ENCODE measurements around the gene SGSM2. TPM values are rescaled to one million over a fixed set of nuclear protein-coding genes. Genes with fewer than 3 reads are reported as not detected.

SGSM2 gene
- total and polyA plus RNA-seq, 2 donors (not counting 1 experiment from before 2014, with no cell fraction given): 139 to 181 TPM

- peaks cover 67% of the 10 kb centered on the region for H3K79me2 ChIP-seq (ENCODE audit: control insufficient read depth, insufficient read depth, low read length)
- TF ChIP-seq EZH2 (IDR thresholded peaks at IDR 0.05; ENCODE audit: borderline replicate concordance, insufficient read depth, low read depth, low read length, poor library complexity, severe bottlenecking) (no peak), CTCF (IDR thresholded peaks at IDR 0.05) (no peak)
- ATAC-seq (ENCODE audit: low read depth) (no peak), DNase-seq (no peak)
- H3K4me2 ChIP-seq (replicated peaks; ENCODE audit: low read depth, low read length, poor library complexity, severe bottlenecking): peak overlapping the region; percentile 98
- no peaks in the 10 kb centered on the region for H3K27me3 Mint-ChIP-seq
- peak overlapping the region in 1 of 2 donors; percentile 29 for H3K27ac ChIP-seq (ENCODE audit: low read length in 2 of 2)
- H3K27ac Mint-ChIP-seq: peak overlapping the region; percentile 74
- CTCF ChIA-PET: interaction anchor here (1.6 kb wide), 1 partner anchor 20 kb away, joined by 4 read pairs; no protein-coding TSS in a partner anchor
- no peaks in the 10 kb centered on the region for H3K36me3 ChIP-seq (replicated peaks in 1 of 2; ENCODE audit: control extremely low read depth in 1 of 2, control insufficient read depth in 1 of 2, extremely low read depth in 1 of 2, insufficient read depth in 2 of 2, low read length in 1 of 2)
- no peaks in the 10 kb centered on the region for H3K27me3 ChIP-seq (replicated peaks in 1 of 4; ENCODE audit: control extremely low read depth in 1 of 4, control insufficient read depth in 3 of 4, insufficient read depth in 4 of 4, low read length in 3 of 4)
- H3K9me3 Mint-ChIP-seq (ENCODE audit: insufficient read depth): no peaks in the 10 kb centered on the region
- peaks cover 64% of the 10 kb centered on the region for H3K4me1 Mint-ChIP-seq
- POLR2A ChIA-PET: no interaction called here
- H3K9ac ChIP-seq (ENCODE audit: low read length): peak overlapping the region; percentile 33
- peaks cover 50 to 64% of the 10 kb centered on the region in 2 donors for H3K4me1 ChIP-seq (ENCODE audit: control insufficient read depth in 2 of 2, insufficient read depth in 2 of 2, low read length in 2 of 2)
- no peaks in the 10 kb centered on the region for H3K9me3 ChIP-seq (ENCODE audit: control extremely low read depth in 1 of 3, control insufficient read depth in 2 of 3, insufficient read depth in 1 of 3, low read length in 2 of 3)
- WGBS (ENCODE audit: insufficient coverage): 79% methylated on average over 5 of the region's 7 CpGs
- H4K20me1 ChIP-seq (ENCODE audit: control insufficient read depth, insufficient read depth, low read length, poor library complexity, severe bottlenecking): peaks cover 65% of the 10 kb centered on the region
- peak overlapping the region; percentile 83 for H3K4me3 Mint-ChIP-seq
- peak overlapping the region in 3 of 5 experiments; percentile 25 to 43 (median 26) for H3K4me3 ChIP-seq (ENCODE audit: control extremely low read depth in 1 of 5, extremely low read depth in 1 of 5, insufficient read depth in 1 of 5, low read depth in 2 of 5, low read length in 4 of 5)
- H2AFZ ChIP-seq (ENCODE audit: insufficient read depth, low read depth, low read length, poor library complexity, severe bottlenecking): no peak overlapping the region
- intact Hi-C loops (cut with micrococcal nuclease): no loop called here
These were observed 58.9 kb downstream of the SGSM2 start for GRCh38 chr17:2396192-2396567.

- Histone ChIP-seq H3K4me2 (replicated peaks; ENCODE audit: low read depth, low read length, poor library complexity, severe bottlenecking) (peak overlapping the region; percentile 98), H3K36me3 (replicated peaks in 1 of 2; ENCODE audit: control extremely low read depth in 1 of 2, control insufficient read depth in 1 of 2, extremely low read depth in 1 of 2, insufficient read depth in 2 of 2, low read length in 1 of 2) (no peaks in the 10 kb centered on the region), H4K20me1 (ENCODE audit: control insufficient read depth, insufficient read depth, low read length, poor library complexity, severe bottlenecking) (peaks cover 60% of the 10 kb centered on the region), H3K27ac (ENCODE audit: low read length in 2 of 2) (peak overlapping the region in 1 of 2 donors; percentile 29), H3K4me1 (ENCODE audit: control insufficient read depth in 2 of 2, insufficient read depth in 2 of 2, low read length in 2 of 2) (peaks cover 45 to 59% of the 10 kb centered on the region in 2 donors), H3K4me3 (ENCODE audit: control extremely low read depth in 1 of 5, extremely low read depth in 1 of 5, insufficient read depth in 1 of 5, low read depth in 2 of 5, low read length in 4 of 5) (peak overlapping the region in 4 of 5 experiments; percentile 25 to 43 (median 33)), H2AFZ (ENCODE audit: insufficient read depth, low read depth, low read length, poor library complexity, severe bottlenecking) (peak overlapping the region; percentile 26), H3K9me3 (ENCODE audit: control extremely low read depth in 1 of 3, control insufficient read depth in 2 of 3, insufficient read depth in 1 of 3, low read length in 2 of 3) (no peaks in the 10 kb centered on the region), H3K79me2 (ENCODE audit: control insufficient read depth, insufficient read depth, low read length) (peaks cover 63% of the 10 kb centered on the region), H3K9ac (ENCODE audit: low read length) (peak overlapping the region; percentile 33), H3K27me3 (replicated peaks in 1 of 4; ENCODE audit: control extremely low read depth in 1 of 4, control insufficient read depth in 3 of 4, insufficient read depth in 4 of 4, low read length in 3 of 4) (no peaks in the 10 kb centered on the region)
- no peak for ATAC-seq (ENCODE audit: low read depth)
- Mint-ChIP-seq H3K4me1 (peaks cover 60% of the 10 kb centered on the region), H3K9me3 (ENCODE audit: insufficient read depth) (no peaks in the 10 kb centered on the region), H3K4me3 (peak overlapping the region; percentile 83), H3K27ac (peak overlapping the region; percentile 41), H3K27me3 (no peaks in the 10 kb centered on the region)
- intact Hi-C loops (cut with micrococcal nuclease): no loop called here
- WGBS (ENCODE audit: insufficient coverage): 10% methylated on average over 34 of the region's 34 CpGs
- no peak for TF ChIP-seq CTCF (IDR thresholded peaks at IDR 0.05)
- TF ChIP-seq EZH2 (IDR thresholded peaks at IDR 0.05; ENCODE audit: borderline replicate concordance, insufficient read depth, low read depth, low read length, poor library complexity, severe bottlenecking): no peak
- DNase-seq: peak; percentile 65
- ChIA-PET CTCF (interaction anchor here (3.1 kb wide), 1 partner anchor 19 kb away, joined by 17 read pairs; no protein-coding TSS in a partner anchor), POLR2A (no interaction called here)
These were observed 59.4 kb downstream of the SGSM2 start for GRCh38 chr17:2396568-2397246.
